Measurements from ENCODE around the gene ABL1.

Gene ABL1

GRCh38 chr9:130893341-130894101 lies 58.5 kb downstream of the ABL1 start:
- FAIRE-seq: no peak

GRCh38 chr9:130894546-130894945 lies 59.5 kb downstream of the ABL1 start:
- no peak for FAIRE-seq

GRCh38 chr9:130895038-130895437 lies 60.0 kb downstream of the ABL1 start:
- FAIRE-seq: no peak

GRCh38 chr9:130895481-130896232 lies 60.6 kb downstream of the ABL1 start:
- FAIRE-seq: no peak

- FAIRE-seq: no peak
Observed at GRCh38 chr9:130896233-130897014, 61.4 kb downstream of the ABL1 start, which contains the start of gene QRFP. TSS of gene QRFP (minus strand) at chr9:130896812. CDS start at chr9:130893838, 2,974 bp downstream.

- no peak for FAIRE-seq
Observed at GRCh38 chr9:130897105-130897751, 62.2 kb downstream of the ABL1 start.

- FAIRE-seq: no peak
Observed at GRCh38 chr9:130897848-130898551, 62.9 kb downstream of the ABL1 start.

- FAIRE-seq: no peak
Observed at GRCh38 chr9:130898552-130898852, 63.4 kb downstream of the ABL1 start.

- no peak for FAIRE-seq
Observed at GRCh38 chr9:130899051-130899748, 64.1 kb downstream of the ABL1 start.

- FAIRE-seq: no peak
Observed at GRCh38 chr9:130900701-130901497, 65.8 kb downstream of the ABL1 start.

- FAIRE-seq: no peak
Observed at GRCh38 chr9:130901498-130902203, 66.6 kb downstream of the ABL1 start.

GRCh38 chr9:130902204-130903185 lies 67.4 kb downstream of the ABL1 start:
- no peak for FAIRE-seq

GRCh38 chr9:130903194-130904069 lies 68.4 kb downstream of the ABL1 start:
- no peak for FAIRE-seq

- no peak for FAIRE-seq
Observed at GRCh38 chr9:130904070-130905044, 69.3 kb downstream of the ABL1 start.

GRCh38 chr9:130905125-130905901 lies 70.3 kb downstream of the ABL1 start:
- no peak for FAIRE-seq
